Measurements from ENCODE around the gene SAV1.

SAV1 gene

DNA sequence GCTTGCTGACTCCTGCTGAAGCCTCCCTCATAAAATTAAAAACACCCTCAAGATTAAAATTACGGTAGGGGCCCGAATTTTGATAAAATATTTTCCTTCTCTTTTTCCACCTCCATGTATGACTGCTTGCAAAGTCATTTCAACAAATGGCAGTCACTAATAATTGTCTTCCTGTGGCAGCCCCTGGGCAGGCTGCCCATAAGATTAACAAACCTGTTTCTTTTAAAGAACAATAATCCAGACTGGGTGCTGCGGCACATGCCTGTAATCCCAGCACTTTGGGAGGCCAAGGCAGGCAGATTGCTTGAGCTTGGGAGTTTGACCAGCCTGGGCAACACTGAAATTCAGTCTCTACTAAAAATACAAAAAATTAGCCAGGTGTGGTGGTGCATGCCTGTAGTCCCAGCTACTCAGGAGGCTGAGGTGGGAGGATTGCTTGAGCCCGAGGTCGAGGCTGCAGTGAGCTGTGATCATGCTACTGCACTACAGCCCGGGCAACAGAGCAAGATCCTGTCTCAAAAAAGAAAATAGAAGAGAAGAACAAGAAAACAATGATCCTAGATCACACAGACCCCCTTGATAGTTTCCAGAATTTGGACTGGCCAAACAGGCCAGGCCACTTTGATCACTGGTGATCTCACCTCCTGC lies 8.7 kb downstream of the SAV1 start:
- TF ChIP-seq, protein P1, sequence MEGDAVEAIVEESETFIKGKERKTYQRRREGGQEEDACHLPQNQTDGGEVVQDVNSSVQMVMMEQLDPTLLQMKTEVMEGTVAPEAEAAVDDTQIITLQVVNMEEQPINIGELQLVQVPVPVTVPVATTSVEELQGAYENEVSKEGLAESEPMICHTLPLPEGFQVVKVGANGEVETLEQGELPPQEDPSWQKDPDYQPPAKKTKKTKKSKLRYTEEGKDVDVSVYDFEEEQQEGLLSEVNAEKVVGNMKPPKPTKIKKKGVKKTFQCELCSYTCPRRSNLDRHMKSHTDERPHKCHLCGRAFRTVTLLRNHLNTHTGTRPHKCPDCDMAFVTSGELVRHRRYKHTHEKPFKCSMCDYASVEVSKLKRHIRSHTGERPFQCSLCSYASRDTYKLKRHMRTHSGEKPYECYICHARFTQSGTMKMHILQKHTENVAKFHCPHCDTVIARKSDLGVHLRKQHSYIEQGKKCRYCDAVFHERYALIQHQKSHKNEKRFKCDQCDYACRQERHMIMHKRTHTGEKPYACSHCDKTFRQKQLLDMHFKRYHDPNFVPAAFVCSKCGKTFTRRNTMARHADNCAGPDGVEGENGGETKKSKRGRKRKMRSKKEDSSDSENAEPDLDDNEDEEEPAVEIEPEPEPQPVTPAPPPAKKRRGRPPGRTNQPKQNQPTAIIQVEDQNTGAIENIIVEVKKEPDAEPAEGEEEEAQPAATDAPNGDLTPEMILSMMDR (conservative IDR thresholded peaks at IDR 0.05): no peak

GRCh38 chr14:50658203-50658602 lies 9.9 kb downstream of the SAV1 start:
- TF ChIP-seq, protein P1 (conservative IDR thresholded peaks at IDR 0.05): no peak
- peak overlapping the region; percentile 79 for H3K27ac ChIP-seq

More for the DNA sequence above, 8.7 kb downstream of the SAV1 start:
- H3K27ac ChIP-seq: peak overlapping the region; percentile 79

- TF ChIP-seq, protein P1 (conservative IDR thresholded peaks at IDR 0.05): no peak
- peak overlapping the region; percentile 79 for H3K27ac ChIP-seq
Observed at GRCh38 chr14:50657753-50658152, 10.4 kb downstream of the SAV1 start.

GRCh38 chr14:50656776-50657175 lies 11.3 kb downstream of the SAV1 start:
- H3K27ac ChIP-seq: peak overlapping the region; percentile 79
- TF ChIP-seq, protein P1 (conservative IDR thresholded peaks at IDR 0.05): no peak

DNA sequence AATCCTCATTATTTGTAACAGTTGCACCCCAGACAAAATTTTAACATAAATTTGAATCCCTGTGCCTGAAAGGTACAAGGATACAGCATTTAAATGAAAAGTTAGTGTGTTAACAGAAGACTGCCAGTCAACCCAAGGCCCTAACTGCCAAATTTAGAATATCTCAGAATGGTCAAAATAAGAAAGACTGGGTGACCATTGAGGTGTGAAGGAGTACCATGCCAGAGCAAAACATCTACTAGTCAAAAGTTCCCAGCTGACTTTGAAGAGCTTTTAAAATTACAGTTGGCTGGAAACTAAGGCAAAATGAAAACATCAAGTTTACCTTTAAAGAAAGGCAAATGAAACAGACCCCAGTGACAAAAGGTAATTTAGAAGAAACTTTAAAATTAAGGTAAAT lies 18.4 kb downstream of the SAV1 start:
- TF ChIP-seq, protein P1 (conservative IDR thresholded peaks at IDR 0.05): no peak
- no peak overlapping the region for H3K27ac ChIP-seq

GRCh38 chr14:50647753-50648152 lies 20.4 kb downstream of the SAV1 start:
- TF ChIP-seq, protein P1 (conservative IDR thresholded peaks at IDR 0.05): no peak
- no peak overlapping the region for H3K27ac ChIP-seq

DNA sequence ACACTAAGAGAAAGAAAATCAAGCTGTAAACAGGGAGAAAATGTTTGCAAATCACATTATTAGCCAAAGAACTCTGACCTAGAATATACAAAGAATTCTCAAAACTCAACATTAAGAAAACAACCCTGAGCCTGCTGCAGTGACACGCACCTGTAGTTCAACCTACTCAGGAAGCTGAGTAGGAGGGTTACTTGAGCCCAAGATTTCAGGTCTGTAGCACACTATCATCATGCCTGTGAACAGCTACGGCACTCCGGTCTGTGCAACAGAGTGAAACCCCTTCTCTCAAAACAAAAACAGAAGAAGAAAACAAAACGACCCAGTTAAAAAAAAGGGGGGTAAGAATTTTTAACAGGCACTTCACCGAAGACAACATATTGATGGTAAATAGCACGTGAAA lies 20.8 kb downstream of the SAV1 start:
- TF ChIP-seq, protein P1 (conservative IDR thresholded peaks at IDR 0.05): no peak
- no peak overlapping the region for H3K27ac ChIP-seq
